ENCODE data around the gene ADPRHL1. TPM values are rescaled to one million over a fixed set of nuclear protein-coding genes. Genes with fewer than 3 reads are reported as not detected.

Gene ADPRHL1
- total RNA-seq, 1 experiment from 2014 or later: 1.5 TPM

DNA sequence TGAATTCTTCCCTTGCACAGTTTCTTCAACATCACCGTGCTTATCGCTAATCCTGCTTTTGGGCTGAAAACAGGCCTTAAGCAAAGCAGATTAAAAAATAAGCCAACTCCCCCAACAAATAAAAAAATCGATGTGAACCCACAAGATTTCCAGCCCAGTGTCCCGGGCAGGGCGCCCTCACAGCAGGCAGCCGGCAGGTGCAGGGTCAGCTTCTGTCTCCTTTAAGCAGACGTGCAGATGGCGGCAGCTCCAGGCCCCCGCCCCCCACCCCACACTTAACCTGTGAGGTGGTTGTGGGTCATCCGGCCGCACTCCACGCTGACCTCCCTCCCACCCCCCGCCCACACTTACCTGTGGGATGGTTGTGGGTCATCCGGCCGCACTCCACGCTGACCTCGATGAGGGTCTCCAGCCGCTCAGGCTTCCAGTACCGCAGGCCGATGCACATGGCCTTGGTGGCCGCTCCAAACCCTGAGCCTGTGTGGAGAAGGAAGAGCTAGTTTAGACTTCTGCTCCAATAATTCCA lies 19.8 kb downstream of the ADPRHL1 start:
- Mint-ChIP-seq H3K4me1 (no peaks in the 10 kb centered on the region), H3K9me3 (no peaks in the 10 kb centered on the region), H3K4me3 (no peak overlapping the region), H3K27ac (no peak overlapping the region), H3K36me3 (no peaks in the 10 kb centered on the region), H3K27me3 (ENCODE audit: low read depth) (no peaks in the 10 kb centered on the region)
- no peak for ATAC-seq
- no peak for TF ChIP-seq ZNF317 (CRISPR knock-in tag; IDR thresholded peaks at IDR 0.05; ENCODE audit: borderline replicate concordance, low read depth)
- TF ChIP-seq ZNF416 (CRISPR knock-in tag; IDR thresholded peaks at IDR 0.05): no peak
- TF ChIP-seq, protein P1, sequence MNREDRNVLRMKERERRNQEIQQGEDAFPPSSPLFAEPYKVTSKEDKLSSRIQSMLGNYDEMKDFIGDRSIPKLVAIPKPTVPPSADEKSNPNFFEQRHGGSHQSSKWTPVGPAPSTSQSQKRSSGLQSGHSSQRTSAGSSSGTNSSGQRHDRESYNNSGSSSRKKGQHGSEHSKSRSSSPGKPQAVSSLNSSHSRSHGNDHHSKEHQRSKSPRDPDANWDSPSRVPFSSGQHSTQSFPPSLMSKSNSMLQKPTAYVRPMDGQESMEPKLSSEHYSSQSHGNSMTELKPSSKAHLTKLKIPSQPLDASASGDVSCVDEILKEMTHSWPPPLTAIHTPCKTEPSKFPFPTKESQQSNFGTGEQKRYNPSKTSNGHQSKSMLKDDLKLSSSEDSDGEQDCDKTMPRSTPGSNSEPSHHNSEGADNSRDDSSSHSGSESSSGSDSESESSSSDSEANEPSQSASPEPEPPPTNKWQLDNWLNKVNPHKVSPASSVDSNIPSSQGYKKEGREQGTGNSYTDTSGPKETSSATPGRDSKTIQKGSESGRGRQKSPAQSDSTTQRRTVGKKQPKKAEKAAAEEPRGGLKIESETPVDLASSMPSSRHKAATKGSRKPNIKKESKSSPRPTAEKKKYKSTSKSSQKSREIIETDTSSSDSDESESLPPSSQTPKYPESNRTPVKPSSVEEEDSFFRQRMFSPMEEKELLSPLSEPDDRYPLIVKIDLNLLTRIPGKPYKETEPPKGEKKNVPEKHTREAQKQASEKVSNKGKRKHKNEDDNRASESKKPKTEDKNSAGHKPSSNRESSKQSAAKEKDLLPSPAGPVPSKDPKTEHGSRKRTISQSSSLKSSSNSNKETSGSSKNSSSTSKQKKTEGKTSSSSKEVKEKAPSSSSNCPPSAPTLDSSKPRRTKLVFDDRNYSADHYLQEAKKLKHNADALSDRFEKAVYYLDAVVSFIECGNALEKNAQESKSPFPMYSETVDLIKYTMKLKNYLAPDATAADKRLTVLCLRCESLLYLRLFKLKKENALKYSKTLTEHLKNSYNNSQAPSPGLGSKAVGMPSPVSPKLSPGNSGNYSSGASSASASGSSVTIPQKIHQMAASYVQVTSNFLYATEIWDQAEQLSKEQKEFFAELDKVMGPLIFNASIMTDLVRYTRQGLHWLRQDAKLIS (CRISPR knock-in tag; IDR thresholded peaks at IDR 0.05; ENCODE audit: borderline replicate concordance): no peak
- TF ChIP-seq NR2C2 (CRISPR knock-in tag; IDR thresholded peaks at IDR 0.05): no peak
- TF ChIP-seq, protein P2, sequence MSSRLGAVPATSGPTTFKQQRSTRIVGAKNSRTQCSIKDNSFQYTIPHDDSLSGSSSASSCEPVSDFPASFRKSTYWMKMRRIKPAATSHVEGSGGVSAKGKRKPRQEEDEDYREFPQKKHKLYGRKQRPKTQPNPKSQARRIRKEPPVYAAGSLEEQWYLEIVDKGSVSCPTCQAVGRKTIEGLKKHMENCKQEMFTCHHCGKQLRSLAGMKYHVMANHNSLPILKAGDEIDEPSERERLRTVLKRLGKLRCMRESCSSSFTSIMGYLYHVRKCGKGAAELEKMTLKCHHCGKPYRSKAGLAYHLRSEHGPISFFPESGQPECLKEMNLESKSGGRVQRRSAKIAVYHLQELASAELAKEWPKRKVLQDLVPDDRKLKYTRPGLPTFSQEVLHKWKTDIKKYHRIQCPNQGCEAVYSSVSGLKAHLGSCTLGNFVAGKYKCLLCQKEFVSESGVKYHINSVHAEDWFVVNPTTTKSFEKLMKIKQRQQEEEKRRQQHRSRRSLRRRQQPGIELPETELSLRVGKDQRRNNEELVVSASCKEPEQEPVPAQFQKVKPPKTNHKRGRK (CRISPR knock-in tag; IDR thresholded peaks at IDR 0.05; ENCODE audit: borderline replicate concordance): no peak
- TF ChIP-seq SMAD4 (CRISPR knock-in tag; IDR thresholded peaks at IDR 0.05): no peak
- no peak for TF ChIP-seq SOX15 (CRISPR knock-in tag; IDR thresholded peaks at IDR 0.05)
- TF ChIP-seq NFYB (CRISPR knock-in tag; conservative IDR thresholded peaks at IDR 0.05; ENCODE audit: low read depth): no peak
- TF ChIP-seq, protein P3, sequence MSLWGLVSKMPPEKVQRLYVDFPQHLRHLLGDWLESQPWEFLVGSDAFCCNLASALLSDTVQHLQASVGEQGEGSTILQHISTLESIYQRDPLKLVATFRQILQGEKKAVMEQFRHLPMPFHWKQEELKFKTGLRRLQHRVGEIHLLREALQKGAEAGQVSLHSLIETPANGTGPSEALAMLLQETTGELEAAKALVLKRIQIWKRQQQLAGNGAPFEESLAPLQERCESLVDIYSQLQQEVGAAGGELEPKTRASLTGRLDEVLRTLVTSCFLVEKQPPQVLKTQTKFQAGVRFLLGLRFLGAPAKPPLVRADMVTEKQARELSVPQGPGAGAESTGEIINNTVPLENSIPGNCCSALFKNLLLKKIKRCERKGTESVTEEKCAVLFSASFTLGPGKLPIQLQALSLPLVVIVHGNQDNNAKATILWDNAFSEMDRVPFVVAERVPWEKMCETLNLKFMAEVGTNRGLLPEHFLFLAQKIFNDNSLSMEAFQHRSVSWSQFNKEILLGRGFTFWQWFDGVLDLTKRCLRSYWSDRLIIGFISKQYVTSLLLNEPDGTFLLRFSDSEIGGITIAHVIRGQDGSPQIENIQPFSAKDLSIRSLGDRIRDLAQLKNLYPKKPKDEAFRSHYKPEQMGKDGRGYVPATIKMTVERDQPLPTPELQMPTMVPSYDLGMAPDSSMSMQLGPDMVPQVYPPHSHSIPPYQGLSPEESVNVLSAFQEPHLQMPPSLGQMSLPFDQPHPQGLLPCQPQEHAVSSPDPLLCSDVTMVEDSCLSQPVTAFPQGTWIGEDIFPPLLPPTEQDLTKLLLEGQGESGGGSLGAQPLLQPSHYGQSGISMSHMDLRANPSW (CRISPR knock-in tag; conservative IDR thresholded peaks at IDR 0.05; ENCODE audit: low read depth): no peak
- no peak for TF ChIP-seq GRHL2 (CRISPR knock-in tag; IDR thresholded peaks at IDR 0.05; ENCODE audit: insufficient replicate concordance, severe bottlenecking)
- TF ChIP-seq, protein P4, sequence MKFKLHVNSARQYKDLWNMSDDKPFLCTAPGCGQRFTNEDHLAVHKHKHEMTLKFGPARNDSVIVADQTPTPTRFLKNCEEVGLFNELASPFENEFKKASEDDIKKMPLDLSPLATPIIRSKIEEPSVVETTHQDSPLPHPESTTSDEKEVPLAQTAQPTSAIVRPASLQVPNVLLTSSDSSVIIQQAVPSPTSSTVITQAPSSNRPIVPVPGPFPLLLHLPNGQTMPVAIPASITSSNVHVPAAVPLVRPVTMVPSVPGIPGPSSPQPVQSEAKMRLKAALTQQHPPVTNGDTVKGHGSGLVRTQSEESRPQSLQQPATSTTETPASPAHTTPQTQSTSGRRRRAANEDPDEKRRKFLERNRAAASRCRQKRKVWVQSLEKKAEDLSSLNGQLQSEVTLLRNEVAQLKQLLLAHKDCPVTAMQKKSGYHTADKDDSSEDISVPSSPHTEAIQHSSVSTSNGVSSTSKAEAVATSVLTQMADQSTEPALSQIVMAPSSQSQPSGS (CRISPR knock-in tag; IDR thresholded peaks at IDR 0.05; ENCODE audit: borderline replicate concordance, low read depth): no peak
- no peak for TF ChIP-seq FOXP1 (CRISPR knock-in tag; IDR thresholded peaks at IDR 0.05; ENCODE audit: borderline replicate concordance)
- no peak for TF ChIP-seq ESRRA (CRISPR knock-in tag; IDR thresholded peaks at IDR 0.05; ENCODE audit: borderline replicate concordance)
- TF ChIP-seq, protein P5, sequence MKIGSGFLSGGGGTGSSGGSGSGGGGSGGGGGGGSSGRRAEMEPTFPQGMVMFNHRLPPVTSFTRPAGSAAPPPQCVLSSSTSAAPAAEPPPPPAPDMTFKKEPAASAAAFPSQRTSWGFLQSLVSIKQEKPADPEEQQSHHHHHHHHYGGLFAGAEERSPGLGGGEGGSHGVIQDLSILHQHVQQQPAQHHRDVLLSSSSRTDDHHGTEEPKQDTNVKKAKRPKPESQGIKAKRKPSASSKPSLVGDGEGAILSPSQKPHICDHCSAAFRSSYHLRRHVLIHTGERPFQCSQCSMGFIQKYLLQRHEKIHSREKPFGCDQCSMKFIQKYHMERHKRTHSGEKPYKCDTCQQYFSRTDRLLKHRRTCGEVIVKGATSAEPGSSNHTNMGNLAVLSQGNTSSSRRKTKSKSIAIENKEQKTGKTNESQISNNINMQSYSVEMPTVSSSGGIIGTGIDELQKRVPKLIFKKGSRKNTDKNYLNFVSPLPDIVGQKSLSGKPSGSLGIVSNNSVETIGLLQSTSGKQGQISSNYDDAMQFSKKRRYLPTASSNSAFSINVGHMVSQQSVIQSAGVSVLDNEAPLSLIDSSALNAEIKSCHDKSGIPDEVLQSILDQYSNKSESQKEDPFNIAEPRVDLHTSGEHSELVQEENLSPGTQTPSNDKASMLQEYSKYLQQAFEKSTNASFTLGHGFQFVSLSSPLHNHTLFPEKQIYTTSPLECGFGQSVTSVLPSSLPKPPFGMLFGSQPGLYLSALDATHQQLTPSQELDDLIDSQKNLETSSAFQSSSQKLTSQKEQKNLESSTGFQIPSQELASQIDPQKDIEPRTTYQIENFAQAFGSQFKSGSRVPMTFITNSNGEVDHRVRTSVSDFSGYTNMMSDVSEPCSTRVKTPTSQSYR (CRISPR knock-in tag; IDR thresholded peaks at IDR 0.05): no peak
- TF ChIP-seq, protein P6, sequence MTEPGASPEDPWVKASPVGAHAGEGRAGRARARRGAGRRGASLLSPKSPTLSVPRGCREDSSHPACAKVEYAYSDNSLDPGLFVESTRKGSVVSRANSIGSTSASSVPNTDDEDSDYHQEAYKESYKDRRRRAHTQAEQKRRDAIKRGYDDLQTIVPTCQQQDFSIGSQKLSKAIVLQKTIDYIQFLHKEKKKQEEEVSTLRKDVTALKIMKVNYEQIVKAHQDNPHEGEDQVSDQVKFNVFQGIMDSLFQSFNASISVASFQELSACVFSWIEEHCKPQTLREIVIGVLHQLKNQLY (CRISPR knock-in tag; IDR thresholded peaks at IDR 0.05): no peak
- TF ChIP-seq OVOL2 (CRISPR knock-in tag; IDR thresholded peaks at IDR 0.05; ENCODE audit: borderline replicate concordance): no peak
- no peak for TF ChIP-seq NFATC4 (CRISPR knock-in tag; IDR thresholded peaks at IDR 0.05)
- no peak for TF ChIP-seq FOXK1 (CRISPR knock-in tag; IDR thresholded peaks at IDR 0.05)
- TF ChIP-seq, protein P7, sequence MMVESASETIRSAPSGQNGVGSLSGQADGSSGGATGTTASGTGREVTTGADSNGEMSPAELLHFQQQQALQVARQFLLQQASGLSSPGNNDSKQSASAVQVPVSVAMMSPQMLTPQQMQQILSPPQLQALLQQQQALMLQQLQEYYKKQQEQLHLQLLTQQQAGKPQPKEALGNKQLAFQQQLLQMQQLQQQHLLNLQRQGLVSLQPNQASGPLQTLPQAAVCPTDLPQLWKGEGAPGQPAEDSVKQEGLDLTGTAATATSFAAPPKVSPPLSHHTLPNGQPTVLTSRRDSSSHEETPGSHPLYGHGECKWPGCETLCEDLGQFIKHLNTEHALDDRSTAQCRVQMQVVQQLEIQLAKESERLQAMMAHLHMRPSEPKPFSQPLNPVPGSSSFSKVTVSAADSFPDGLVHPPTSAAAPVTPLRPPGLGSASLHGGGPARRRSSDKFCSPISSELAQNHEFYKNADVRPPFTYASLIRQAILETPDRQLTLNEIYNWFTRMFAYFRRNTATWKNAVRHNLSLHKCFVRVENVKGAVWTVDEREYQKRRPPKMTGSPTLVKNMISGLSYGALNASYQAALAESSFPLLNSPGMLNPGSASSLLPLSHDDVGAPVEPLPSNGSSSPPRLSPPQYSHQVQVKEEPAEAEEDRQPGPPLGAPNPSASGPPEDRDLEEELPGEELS (CRISPR knock-in tag; IDR thresholded peaks at IDR 0.05): no peak
- TF ChIP-seq GTF2I (CRISPR knock-in tag; conservative IDR thresholded peaks at IDR 0.05): no peak
- ChIA-PET POLR2A (no interaction called here), CTCF (interaction anchor here (1.4 kb wide), 1 partner anchor 18 kb away, joined by 3 read pairs; no protein-coding TSS in a partner anchor)
- DNase-seq (ENCODE audit: low spot score): no peak
